Measurements from ENCODE around the gene LAT.

DNA sequence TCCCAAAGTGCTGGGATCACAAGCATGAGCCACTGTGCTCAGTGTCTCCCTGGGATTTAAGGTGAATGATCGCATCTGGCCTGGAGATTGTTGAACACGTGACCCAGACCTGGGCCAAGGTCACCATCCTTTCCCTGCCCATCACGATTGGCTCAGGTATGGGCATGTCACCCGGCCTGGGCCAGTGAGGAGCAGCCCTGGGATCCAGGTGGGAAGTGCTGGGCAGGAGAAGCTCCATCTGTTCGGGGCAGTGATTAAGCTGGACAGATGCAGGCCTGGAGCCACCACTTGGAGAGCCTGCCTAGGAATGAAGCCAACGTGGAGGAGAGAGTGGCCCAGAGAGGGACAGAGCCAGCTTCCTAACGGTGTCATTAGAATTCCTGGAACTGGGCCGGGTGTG is 6.8 kb downstream of the LAT start:
- TF ChIP-seq, protein P1, sequence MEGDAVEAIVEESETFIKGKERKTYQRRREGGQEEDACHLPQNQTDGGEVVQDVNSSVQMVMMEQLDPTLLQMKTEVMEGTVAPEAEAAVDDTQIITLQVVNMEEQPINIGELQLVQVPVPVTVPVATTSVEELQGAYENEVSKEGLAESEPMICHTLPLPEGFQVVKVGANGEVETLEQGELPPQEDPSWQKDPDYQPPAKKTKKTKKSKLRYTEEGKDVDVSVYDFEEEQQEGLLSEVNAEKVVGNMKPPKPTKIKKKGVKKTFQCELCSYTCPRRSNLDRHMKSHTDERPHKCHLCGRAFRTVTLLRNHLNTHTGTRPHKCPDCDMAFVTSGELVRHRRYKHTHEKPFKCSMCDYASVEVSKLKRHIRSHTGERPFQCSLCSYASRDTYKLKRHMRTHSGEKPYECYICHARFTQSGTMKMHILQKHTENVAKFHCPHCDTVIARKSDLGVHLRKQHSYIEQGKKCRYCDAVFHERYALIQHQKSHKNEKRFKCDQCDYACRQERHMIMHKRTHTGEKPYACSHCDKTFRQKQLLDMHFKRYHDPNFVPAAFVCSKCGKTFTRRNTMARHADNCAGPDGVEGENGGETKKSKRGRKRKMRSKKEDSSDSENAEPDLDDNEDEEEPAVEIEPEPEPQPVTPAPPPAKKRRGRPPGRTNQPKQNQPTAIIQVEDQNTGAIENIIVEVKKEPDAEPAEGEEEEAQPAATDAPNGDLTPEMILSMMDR (conservative IDR thresholded peaks at IDR 0.05), result no peak
- no peak for TF ChIP-seq ZFX (IDR thresholded peaks at IDR 0.05)
